HEK293 (cell line): ENCODE results near the gene EFNB1.
A peak's percentile ranks its signal among the peaks of the same experiment; 100 is the strongest.

Experiments
- CTCF ChIA-PET: fragments of 350-600 bp; formaldehyde crosslinking; extraction: SDS; loops from one replicate; lab custom pipeline; 2021; ENCODE audit warnings: antibody characterized with exemption; lab: Yijun Ruan, JAX
- POLR2A ChIA-PET: fragments of 300-600 bp; formaldehyde crosslinking; extraction: SDS; loops from one replicate; lab custom pipeline; 2020; ENCODE audit warnings: antibody characterized with exemption, inconsistent platforms; lab: Yijun Ruan, JAX
- H3K27ac ChIP-seq: fragments of 200-500 bp; sonication (Bioruptor generic); 2 replicates; pipeline ENCODE4 v1.5.1; 2014; ENCODE audit warnings: low read depth, low read length, control low read depth, inconsistent platforms; ENCODE audit errors: extremely low read depth
- H3K36me3 ChIP-seq, 2 experiments: fragments of 200-500 bp in 1 of 2; sonication (Bioruptor generic) in 1 of 2; 1 replicate in 1 of 2; 2 replicates in 1 of 2; pipeline ENCODE4 v1.5.1; 2014 to 2017; ENCODE audit warnings: inconsistent platforms in 2 of 2, low read length in 2 of 2; ENCODE audit not compliant: control insufficient read depth in 2 of 2, insufficient read depth in 1 of 2
- H3K4me1 ChIP-seq: fragments of 200-500 bp; sonication (Bioruptor generic); 2 replicates; pipeline ENCODE4 v1.5.1; 2014; ENCODE audit warnings: mild to moderate bottlenecking, low read length, inconsistent platforms; ENCODE audit not compliant: control insufficient read depth, insufficient read depth
- H3K4me3 ChIP-seq: 2 replicates; pipeline ENCODE4 v1.5.1; 2011; ENCODE audit warnings: low read depth, mild to moderate bottlenecking, control low read depth, low read length, moderate library complexity
- H3K9me3 ChIP-seq: fragments of 200-500 bp; sonication (Bioruptor generic); 2 replicates; pipeline ENCODE4 v1.5.1; 2014; ENCODE audit warnings: low read depth, low read length, inconsistent platforms; ENCODE audit not compliant: control insufficient read depth, insufficient read depth
- AEBP2 ChIP-seq: fragments of 450-650 bp; formaldehyde crosslinking; IDR thresholded peaks from 2 replicates; pipeline ENCODE4 v1.5.1; 2016; ENCODE audit warnings: missing biosample characterization, missing genetic modification characterization, borderline replicate concordance
- BCL11B ChIP-seq: fragments of 450-650 bp; formaldehyde crosslinking; IDR thresholded peaks from 2 replicates; pipeline ENCODE4 v1.5.1; 2016; ENCODE audit warnings: low read depth, missing biosample characterization, missing genetic modification characterization
- CTCF ChIP-seq: fragments of 450-650 bp; formaldehyde crosslinking; IDR thresholded peaks from 2 replicates; pipeline ENCODE4 v1.5.1; 2016; ENCODE audit warnings: missing biosample characterization, missing genetic modification characterization
- KLF1 ChIP-seq: fragments of 450-650 bp; formaldehyde crosslinking; IDR thresholded peaks from 2 replicates; pipeline ENCODE4 v1.5.1; 2016; ENCODE audit warnings: missing biosample characterization, missing genetic modification characterization
- MZF1 ChIP-seq: fragments of 450-650 bp; formaldehyde crosslinking; IDR thresholded peaks from 2 replicates; pipeline ENCODE4 v1.5.1; 2017; ENCODE audit warnings: missing biosample characterization, missing genetic modification characterization, borderline replicate concordance
- PRDM10 ChIP-seq: fragments of 450-650 bp; formaldehyde crosslinking; IDR thresholded peaks from 2 replicates; pipeline ENCODE4 v1.5.1; 2016; ENCODE audit warnings: missing biosample characterization, missing genetic modification characterization
- REPIN1 ChIP-seq: fragments of 450-650 bp; formaldehyde crosslinking; IDR thresholded peaks from 2 replicates; pipeline ENCODE4 v1.5.1; 2017; ENCODE audit warnings: missing biosample characterization, missing genetic modification characterization, low read depth
- YY2 ChIP-seq: fragments of 450-650 bp; formaldehyde crosslinking; IDR thresholded peaks from 2 replicates; pipeline ENCODE4 v1.5.1; 2016; ENCODE audit warnings: missing biosample characterization, missing genetic modification characterization
- ZFP3 ChIP-seq: fragments of 450-650 bp; formaldehyde crosslinking; IDR thresholded peaks from 2 replicates; pipeline ENCODE4 v1.5.1; 2016; ENCODE audit warnings: low read depth, missing biosample characterization, missing genetic modification characterization
- ZNF155 ChIP-seq: fragments of 450-650 bp; formaldehyde crosslinking; IDR thresholded peaks from 2 replicates; pipeline ENCODE4 v1.5.1; 2016; ENCODE audit warnings: missing biosample characterization, missing genetic modification characterization
- ZNF175 ChIP-seq: fragments of 450-650 bp; formaldehyde crosslinking; IDR thresholded peaks from 2 replicates; pipeline ENCODE4 v1.5.1; 2016; ENCODE audit warnings: missing biosample characterization, missing genetic modification characterization
- ZNF19 ChIP-seq: fragments of 450-650 bp; formaldehyde crosslinking; IDR thresholded peaks from 2 replicates; pipeline ENCODE4; 2016; ENCODE audit warnings: missing biosample characterization, missing genetic modification characterization, low read depth
- ZNF433 ChIP-seq: fragments of 450-650 bp; formaldehyde crosslinking; IDR thresholded peaks from 2 replicates; pipeline ENCODE4 v1.5.1; 2016; ENCODE audit warnings: missing biosample characterization, missing genetic modification characterization, low read depth
- ZNF514 ChIP-seq: fragments of 450-650 bp; formaldehyde crosslinking; IDR thresholded peaks from 2 replicates; pipeline ENCODE4 v1.5.1; 2016; ENCODE audit warnings: missing biosample characterization, missing genetic modification characterization
- ZNF530 ChIP-seq: fragments of 450-650 bp; formaldehyde crosslinking; IDR thresholded peaks from 2 replicates; pipeline ENCODE4 v1.5.1; 2016; ENCODE audit warnings: low read depth, missing biosample characterization, missing genetic modification characterization
- ZNF544 ChIP-seq: fragments of 450-650 bp; formaldehyde crosslinking; IDR thresholded peaks from 2 replicates; pipeline ENCODE4 v1.5.0; 2017; ENCODE audit warnings: missing biosample characterization, missing genetic modification characterization
- ZNF558 ChIP-seq: fragments of 450-650 bp; formaldehyde crosslinking; IDR thresholded peaks from 2 replicates; pipeline ENCODE4 v1.5.1; 2016; ENCODE audit warnings: missing biosample characterization, missing genetic modification characterization
- ZNF580 ChIP-seq: fragments of 450-650 bp; formaldehyde crosslinking; IDR thresholded peaks from 2 replicates; pipeline ENCODE4 v1.5.1; 2016; ENCODE audit warnings: missing biosample characterization, missing genetic modification characterization
- ZNF585B ChIP-seq: fragments of 450-650 bp; formaldehyde crosslinking; IDR thresholded peaks from 2 replicates; pipeline ENCODE4 v1.5.1; 2016; ENCODE audit warnings: missing biosample characterization, missing genetic modification characterization
- ZNF639 ChIP-seq: fragments of 450-650 bp; formaldehyde crosslinking; IDR thresholded peaks from 2 replicates; pipeline ENCODE4 v1.5.1; 2016; ENCODE audit warnings: missing biosample characterization, missing genetic modification characterization
- ZNF658 ChIP-seq: fragments of 450-650 bp; formaldehyde crosslinking; IDR thresholded peaks from 2 replicates; pipeline ENCODE4; 2016; ENCODE audit warnings: missing biosample characterization, missing genetic modification characterization
- ZNF692 ChIP-seq: fragments of 450-650 bp; formaldehyde crosslinking; IDR thresholded peaks from 2 replicates; pipeline ENCODE4 v1.5.1; 2016; ENCODE audit warnings: missing biosample characterization, missing genetic modification characterization
- ZNF747 ChIP-seq: fragments of 450-650 bp; formaldehyde crosslinking; IDR thresholded peaks from 2 replicates; pipeline ENCODE4 v1.5.1; 2016; ENCODE audit warnings: missing biosample characterization, missing genetic modification characterization
- ZNF768 ChIP-seq: fragments of 450-650 bp; formaldehyde crosslinking; IDR thresholded peaks from 2 replicates; pipeline ENCODE4 v1.5.1; 2018; ENCODE audit warnings: missing biosample characterization, mild to moderate bottlenecking, missing genetic modification characterization
- ZSCAN4 ChIP-seq: fragments of 450-650 bp; formaldehyde crosslinking; IDR thresholded peaks from 2 replicates; pipeline ENCODE4 v1.5.1; 2017; ENCODE audit warnings: missing biosample characterization, missing genetic modification characterization
- ZXDB ChIP-seq: fragments of 450-650 bp; formaldehyde crosslinking; IDR thresholded peaks from 2 replicates; pipeline ENCODE4 v1.5.1; 2016; ENCODE audit warnings: missing biosample characterization, missing genetic modification characterization

Gene EFNB1

GRCh38 chrX:68827848-68828624 is 785 bp upstream of the EFNB1 start:
- no peak overlapping the region for H3K4me3 ChIP-seq
- H3K4me1 ChIP-seq, result no peaks in the 10 kb centered on the region; the same call in 1 of the 2 replicates
- POLR2A ChIA-PET, result interaction anchor here (0.5 to 3.1 kb wide), 71 partner anchors 9 to 1305 kb away, joined by 3 to 34 read pairs (median 4); partner anchors contain the start of genes IGBP1 and PJA1
- H3K36me3 ChIP-seq, result no peaks in the 10 kb centered on the region
- no peaks in the 10 kb centered on the region for H3K9me3 ChIP-seq
- H3K27ac ChIP-seq, result no peak overlapping the region
- CTCF ChIA-PET, result interaction anchor here (0.5 to 5.8 kb wide), 83 partner anchors 7 to 1478 kb away, joined by 3 to 137 read pairs (median 4); partner anchors contain the start of gene PJA1
- TF ChIP-seq ZNF768 (tag by site-specific recombination) (no peak), MZF1 (tag by site-specific recombination) (no peak), AEBP2 (tag by site-specific recombination) (no peak), ZNF747 (tag by site-specific recombination) (no peak), YY2 (tag by site-specific recombination) (no peak), ZNF658 (tag by site-specific recombination) (no peak), ZXDB (tag by site-specific recombination) (no peak), ZNF558 (no peak), KLF1 (0 out of 2 replicates have a peak, but pooled peaks have one; percentile 8), ZNF155 (tag by site-specific recombination) (no peak), PRDM10 (tag by site-specific recombination) (no peak; the same call in 1 of the 2 replicates), ZNF175 (no peak), CTCF (tag by site-specific recombination) (peak; percentile 84), ZNF580 (tag by site-specific recombination) (no peak), ZNF639 (tag by site-specific recombination) (no peak), ZSCAN4 (tag by site-specific recombination) (no peak), ZNF585B (tag by site-specific recombination) (no peak), ZNF514 (no peak), ZNF433 (no peak), ZNF19 (no peak), ZNF692 (peak; percentile 71), ZNF530 (no peak), BCL11B (tag by site-specific recombination) (no peak), ZNF544 (tag by site-specific recombination) (no peak), REPIN1 (tag by site-specific recombination) (no peak), ZFP3 (tag by site-specific recombination) (no peak)
